ENCODE results near the gene VPS35L.

The VPS35L gene

DNA sequence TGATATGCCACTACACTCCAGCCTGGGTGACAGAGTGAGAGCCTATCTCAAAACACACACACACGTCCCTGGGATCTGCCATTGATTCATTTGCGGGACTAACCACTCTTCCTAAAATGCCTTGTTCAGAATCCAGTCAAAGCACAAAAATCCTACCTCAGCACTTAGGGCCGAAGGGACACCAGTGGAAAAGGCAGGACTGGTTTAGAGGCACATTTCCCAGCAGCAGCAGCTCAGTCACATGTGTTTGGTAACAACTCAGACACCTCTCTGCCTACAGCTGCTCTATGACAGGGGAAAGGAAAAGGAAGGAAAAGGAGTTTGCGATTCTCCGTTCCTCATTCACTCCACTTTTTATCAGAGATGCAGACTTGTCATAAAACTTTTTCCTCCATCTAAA lies 150.3 kb downstream of the VPS35L start:
- TF ChIP-seq, protein P1, sequence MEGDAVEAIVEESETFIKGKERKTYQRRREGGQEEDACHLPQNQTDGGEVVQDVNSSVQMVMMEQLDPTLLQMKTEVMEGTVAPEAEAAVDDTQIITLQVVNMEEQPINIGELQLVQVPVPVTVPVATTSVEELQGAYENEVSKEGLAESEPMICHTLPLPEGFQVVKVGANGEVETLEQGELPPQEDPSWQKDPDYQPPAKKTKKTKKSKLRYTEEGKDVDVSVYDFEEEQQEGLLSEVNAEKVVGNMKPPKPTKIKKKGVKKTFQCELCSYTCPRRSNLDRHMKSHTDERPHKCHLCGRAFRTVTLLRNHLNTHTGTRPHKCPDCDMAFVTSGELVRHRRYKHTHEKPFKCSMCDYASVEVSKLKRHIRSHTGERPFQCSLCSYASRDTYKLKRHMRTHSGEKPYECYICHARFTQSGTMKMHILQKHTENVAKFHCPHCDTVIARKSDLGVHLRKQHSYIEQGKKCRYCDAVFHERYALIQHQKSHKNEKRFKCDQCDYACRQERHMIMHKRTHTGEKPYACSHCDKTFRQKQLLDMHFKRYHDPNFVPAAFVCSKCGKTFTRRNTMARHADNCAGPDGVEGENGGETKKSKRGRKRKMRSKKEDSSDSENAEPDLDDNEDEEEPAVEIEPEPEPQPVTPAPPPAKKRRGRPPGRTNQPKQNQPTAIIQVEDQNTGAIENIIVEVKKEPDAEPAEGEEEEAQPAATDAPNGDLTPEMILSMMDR (conservative IDR thresholded peaks at IDR 0.05; ENCODE audit: control insufficient read depth, insufficient read depth, low read depth, low read length): no peak

DNA sequence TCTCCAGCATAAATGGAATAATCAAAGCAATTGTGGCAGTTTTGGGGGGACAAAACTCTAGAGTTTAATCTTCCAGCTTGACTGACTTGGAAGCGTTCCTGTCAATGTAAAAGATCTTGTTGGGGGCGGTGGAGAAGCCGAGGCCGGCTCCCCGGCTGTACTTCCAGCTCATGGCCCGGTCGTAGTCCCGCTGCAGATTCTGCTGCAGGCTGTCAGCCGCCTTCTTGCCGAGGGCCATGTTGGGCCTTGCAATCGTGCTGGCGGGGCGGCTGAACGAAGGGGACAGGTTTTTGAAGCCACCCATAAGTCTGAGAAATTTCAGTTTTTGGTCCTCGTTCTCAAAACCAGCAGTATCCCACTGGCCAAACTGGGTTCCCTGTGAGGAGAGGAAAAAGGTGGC lies 151.3 kb downstream of the VPS35L start:
- no peak overlapping the region for H3K4me3 ChIP-seq (ENCODE audit: control insufficient read depth, low read depth, low read length)
- no peak for DNase-seq (ENCODE audit: low read depth)
- TF ChIP-seq, protein P1 (conservative IDR thresholded peaks at IDR 0.05; ENCODE audit: control insufficient read depth, insufficient read depth, low read depth, low read length): no peak

More for the DNA sequence above, 150.3 kb downstream of the VPS35L start:
- no peak for DNase-seq (ENCODE audit: low read depth)
- no peak overlapping the region for H3K4me3 ChIP-seq (ENCODE audit: control insufficient read depth, low read depth, low read length)

DNA sequence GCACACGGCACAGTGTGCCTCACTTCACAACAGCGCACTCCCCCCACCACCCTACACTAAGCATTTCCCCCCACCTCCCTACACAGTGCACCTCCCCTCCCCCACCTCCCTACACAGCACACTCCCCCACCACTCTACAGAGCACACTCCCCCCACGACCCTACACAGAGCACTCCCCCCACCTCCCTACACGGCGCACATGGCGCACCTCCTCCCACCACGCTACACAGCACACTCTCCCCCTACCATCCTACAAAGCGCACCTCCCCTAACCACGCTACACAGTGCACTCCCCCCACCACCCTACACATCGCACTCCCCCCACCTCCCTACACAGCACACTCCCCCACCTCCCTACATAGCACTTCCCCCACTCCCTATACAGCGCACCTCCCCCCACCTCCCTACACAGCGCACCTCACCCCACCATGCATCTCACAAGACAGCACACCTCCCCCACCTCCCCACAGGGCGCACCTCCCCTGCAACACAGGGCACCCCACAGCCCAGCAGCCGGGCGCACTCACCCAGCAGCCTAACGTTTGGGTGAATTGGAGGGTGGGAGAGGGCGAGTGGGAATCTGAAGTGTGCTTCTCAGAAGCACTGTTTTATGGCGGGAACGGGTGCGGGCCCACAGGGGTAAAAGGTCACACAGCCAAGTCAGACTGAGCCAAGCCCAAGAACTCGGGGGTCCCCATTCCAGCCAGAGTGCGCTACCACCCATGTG lies 152.2 kb downstream of the VPS35L start:
- DNase-seq (ENCODE audit: low read depth): no peak
- no peak overlapping the region for H3K4me3 ChIP-seq (ENCODE audit: control insufficient read depth, low read depth, low read length)
- TF ChIP-seq, protein P1 (conservative IDR thresholded peaks at IDR 0.05; ENCODE audit: control insufficient read depth, insufficient read depth, low read depth, low read length): no peak

DNA sequence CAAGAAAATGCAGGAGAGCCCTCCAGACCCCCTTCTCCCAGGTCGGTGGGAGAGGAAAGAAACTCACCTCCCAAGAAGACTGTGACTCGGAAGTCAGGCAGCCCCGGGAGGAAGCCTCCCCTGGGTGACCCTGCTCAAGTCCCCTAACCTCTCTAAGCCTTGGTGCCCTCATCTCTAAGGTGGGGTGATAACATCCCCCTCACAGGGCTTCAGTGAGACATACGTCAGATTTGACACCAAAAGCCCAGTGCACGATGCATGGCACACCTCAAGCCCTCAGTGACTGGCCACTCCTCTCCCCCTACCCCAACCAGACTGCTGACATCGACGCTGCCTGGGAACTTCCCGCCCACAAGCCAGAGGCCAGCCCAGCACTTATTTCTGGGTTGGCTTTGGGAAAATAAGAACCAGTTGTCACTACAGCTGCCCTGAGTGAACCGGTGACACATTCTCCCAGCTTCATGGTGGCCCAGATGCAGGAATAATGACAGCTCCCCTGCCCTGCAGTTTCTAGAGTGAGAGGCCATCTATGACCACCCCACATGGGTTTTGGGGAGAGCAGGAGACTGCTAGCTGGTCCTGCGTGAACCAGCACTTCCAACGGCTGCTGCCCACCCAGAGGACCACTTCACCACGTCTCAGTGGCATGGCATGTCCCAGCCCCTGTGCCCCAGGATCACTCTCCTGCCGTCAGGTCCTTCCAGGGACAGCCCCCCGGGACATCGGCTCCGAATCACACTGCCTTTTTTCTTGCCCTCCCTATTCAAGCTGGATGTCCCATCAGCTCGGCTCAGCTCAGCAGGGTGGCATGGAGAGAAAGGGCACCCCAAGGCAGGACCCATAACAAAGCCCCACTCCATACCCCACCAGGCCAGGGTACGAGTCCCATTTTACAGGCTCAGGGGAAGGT lies 153.0 kb downstream of the VPS35L start:
- TF ChIP-seq, protein P1 (conservative IDR thresholded peaks at IDR 0.05; ENCODE audit: control insufficient read depth, insufficient read depth, low read depth, low read length): no peak
- no peak overlapping the region for H3K4me3 ChIP-seq (ENCODE audit: control insufficient read depth, low read depth, low read length)
- no peak for DNase-seq (ENCODE audit: low read depth)

DNA sequence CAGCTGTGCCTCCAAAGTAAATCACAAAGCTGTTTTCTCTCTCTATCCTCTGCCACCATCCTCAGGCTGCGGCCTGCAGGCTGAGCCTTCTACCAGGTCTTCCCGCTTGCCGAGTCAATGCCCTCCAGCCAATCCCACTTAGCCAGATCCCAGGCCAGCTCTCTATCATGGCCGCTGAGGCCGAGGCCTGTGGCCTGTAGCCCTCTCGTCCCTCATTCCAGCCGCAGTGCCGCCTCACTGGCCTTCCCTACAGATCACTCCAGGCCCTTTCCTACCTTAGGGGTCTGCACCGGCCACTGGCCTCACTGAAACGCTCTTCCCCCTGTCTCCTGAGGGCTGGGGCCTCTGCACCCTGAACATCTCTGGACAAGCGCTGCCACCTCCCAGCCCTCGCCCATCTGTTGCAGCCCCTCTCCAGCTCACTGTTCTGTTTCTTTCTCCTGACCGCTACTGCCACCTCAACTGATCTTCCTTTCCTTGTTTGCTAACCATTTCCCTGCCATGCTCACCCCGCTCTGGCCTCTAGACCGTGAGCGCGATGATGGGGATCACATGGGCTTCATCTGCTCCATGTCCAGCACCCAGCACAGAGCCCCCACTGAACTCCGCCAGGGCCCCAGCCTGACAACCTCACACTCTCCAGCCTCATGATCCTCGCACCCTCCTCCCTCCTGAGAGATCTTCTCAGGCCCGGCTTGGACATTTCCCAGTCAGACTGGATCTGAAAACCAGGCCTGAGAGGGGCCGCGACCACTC lies 154.1 kb downstream of the VPS35L start:
- DNase-seq (ENCODE audit: low read depth): no peak
- TF ChIP-seq, protein P1 (conservative IDR thresholded peaks at IDR 0.05; ENCODE audit: control insufficient read depth, insufficient read depth, low read depth, low read length): no peak
- no peak overlapping the region for H3K4me3 ChIP-seq (ENCODE audit: control insufficient read depth, low read depth, low read length)

DNA sequence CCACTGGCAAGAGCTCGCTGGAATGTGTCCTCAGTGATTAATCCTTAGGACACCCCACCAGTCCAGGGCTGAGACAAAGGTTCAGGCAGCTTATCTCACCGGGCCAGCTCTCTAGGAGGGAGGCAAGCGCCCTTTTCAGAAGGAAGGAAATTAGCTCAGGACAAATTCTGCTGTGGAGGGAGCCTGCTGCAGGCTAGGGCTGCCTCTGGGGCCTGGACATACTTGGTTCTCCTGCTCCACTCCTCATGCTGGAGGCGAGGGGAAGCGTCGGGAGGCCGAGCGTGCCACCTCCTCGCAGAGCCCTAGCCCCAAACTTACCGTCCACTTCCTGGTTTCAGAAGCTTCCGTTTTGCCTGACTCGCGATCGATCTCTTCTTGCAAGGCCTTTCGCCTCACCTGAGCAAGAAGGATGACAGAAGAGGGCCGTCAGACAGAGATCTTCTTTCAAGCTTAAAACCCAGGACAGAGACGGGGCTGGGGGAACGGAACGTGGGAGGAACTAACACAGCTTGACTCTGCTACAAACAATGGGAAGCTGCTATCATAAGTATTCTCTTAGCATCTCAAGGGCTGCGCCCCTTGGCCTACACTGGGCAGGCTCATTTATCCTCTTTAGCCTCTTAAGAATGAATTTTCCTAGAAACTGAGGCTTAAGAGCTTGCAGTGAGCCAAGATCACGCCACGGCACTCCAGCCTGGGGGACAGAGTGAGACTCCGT lies 154.8 kb downstream of the VPS35L start:
- DNase-seq (ENCODE audit: low read depth): no peak
- no peak overlapping the region for H3K4me3 ChIP-seq (ENCODE audit: control insufficient read depth, low read depth, low read length)
- TF ChIP-seq, protein P1 (conservative IDR thresholded peaks at IDR 0.05; ENCODE audit: control insufficient read depth, insufficient read depth, low read depth, low read length): no peak
